H1 (cell line): ENCODE results near the gene MRPL50. TPM values are rescaled to one million over a fixed set of nuclear protein-coding genes. Genes with fewer than 3 reads are reported as not detected.

Experiments used
- BCL11A ChIP-seq, 2 experiments: IDR thresholded peaks; one replicate each; pipeline ENCODE4 v1.6.1; 2011; ENCODE audit warnings: low read depth in 2 of 2, low read length in 2 of 2, mild to moderate bottlenecking in 2 of 2
- polyA plus RNA-seq, 7 experiments: library from polyadenylated mRNA; depleted of rRNA in 3 of 7; stranded (reverse) in 5 of 7; unstranded in 2 of 7; fragments of >200 nt in 5 of 7; fragments of 200-250 nt in 2 of 7; gene quantifications; 1 replicate in 5 of 7; 2 replicates in 1 of 7; 4 replicates in 1 of 7; pipeline versions ENCODE4 v1.2.1 to v1.2.3, GENCODE V29; 2011 to 2013; ENCODE audit warnings: missing spikeins in 2 of 7, mixed read lengths in 2 of 7
- total RNA-seq: library from RNA; stranded (reverse); fragmentation: NEBNext Ultra II Directional; extraction: Animal tissue kit (Norgen Biotek cat#: 25700); gene quantifications from 2 replicates; pipeline ENCODE4 v1.2.1, GENCODE V29; 2021

Gene MRPL50
- total and polyA plus RNA-seq, 2 of the 8 experiments (the other 6 are each of a cell fraction or from before 2014, with no cell fraction given) = 17.8 to 25.1 TPM

- no peak for TF ChIP-seq BCL11A (IDR thresholded peaks at IDR 0.05; ENCODE audit: low read depth in 2 of 2, low read length in 2 of 2)
Observed at GRCh38 chr9:101418518-101419430, 20.4 kb upstream of the MRPL50 start (continued).
